Upper lobe of right lung (tissue), 1 donor: ENCODE data around the gene P4HTM. TPM values are rescaled to one million over a fixed set of nuclear protein-coding genes. Genes with fewer than 3 reads are reported as not detected.

Experiments
- ATAC-seq: fragments of 200-7000 bp; cut with Tn5 transposase; one replicate; pipeline ENCODE4 v1.9.1; 2020; ENCODE audit warnings: mild to moderate bottlenecking, moderate library complexity
- DNase-seq: peaks from one replicate; pipeline ENCODE4 v3.0.0-alpha.2; 2020
- H3K27ac ChIP-seq: fragments of 200-600 bp; one replicate; pipeline ENCODE4 v1.8.0; 2022
- H3K27me3 ChIP-seq: fragments of 200-600 bp; one replicate; pipeline ENCODE4 v1.8.0; 2022; ENCODE audit warnings: mild to moderate bottlenecking
- H3K36me3 ChIP-seq: fragments of 200-600 bp; one replicate; pipeline ENCODE4 v1.8.0; 2022
- H3K4me1 ChIP-seq: fragments of 200-600 bp; one replicate; pipeline ENCODE4 v1.8.0; 2022
- H3K4me3 ChIP-seq: fragments of 200-600 bp; one replicate; pipeline ENCODE4 v1.8.0; 2022; ENCODE audit warnings: mild to moderate bottlenecking
- H3K9me3 ChIP-seq: fragments of 200-600 bp; one replicate; pipeline ENCODE4 v1.8.0; 2022
- intact Hi-C: fragments of 100-400 bp; cut with DNase I; formaldehyde crosslinking; loops from one replicate; pipeline ENCODE4 v1.11.0; 2022
- long read RNA-seq: library from polyadenylated mRNA; unstranded; transcript quantifications from one replicate; pipeline ENCODE4 v2.0.0, GENCODE V29; 2021
- total RNA-seq: library from RNA; stranded (reverse); fragmentation: NEBNext Ultra II Directional; extraction: Animal tissue kit (Norgen Biotek cat#: 25700); gene quantifications from one replicate; pipeline ENCODE4 v1.2.1, GENCODE V29; 2021
- TF ChIP-seq, protein P1 (sequence below): fragments of 200-600 bp; IDR thresholded peaks from one replicate; pipeline ENCODE4 v1.8.0; 2022; ENCODE audit warnings: antibody characterized with exemption
- donor health status: DM: no; HTN: yes; CAD: no; lungs with severe emphysema.

P4HTM gene, protein sequence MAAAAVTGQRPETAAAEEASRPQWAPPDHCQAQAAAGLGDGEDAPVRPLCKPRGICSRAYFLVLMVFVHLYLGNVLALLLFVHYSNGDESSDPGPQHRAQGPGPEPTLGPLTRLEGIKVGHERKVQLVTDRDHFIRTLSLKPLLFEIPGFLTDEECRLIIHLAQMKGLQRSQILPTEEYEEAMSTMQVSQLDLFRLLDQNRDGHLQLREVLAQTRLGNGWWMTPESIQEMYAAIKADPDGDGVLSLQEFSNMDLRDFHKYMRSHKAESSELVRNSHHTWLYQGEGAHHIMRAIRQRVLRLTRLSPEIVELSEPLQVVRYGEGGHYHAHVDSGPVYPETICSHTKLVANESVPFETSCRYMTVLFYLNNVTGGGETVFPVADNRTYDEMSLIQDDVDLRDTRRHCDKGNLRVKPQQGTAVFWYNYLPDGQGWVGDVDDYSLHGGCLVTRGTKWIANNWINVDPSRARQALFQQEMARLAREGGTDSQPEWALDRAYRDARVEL
- 38.0 TPM for total RNA-seq
- long read RNA-seq, transcript P4HTM-205 (8 exons, 2,796 nt) = minor isoform, 13 of 192 reads
- long read RNA-seq, transcript P4HTM-202 (9 exons, 2,127 nt) = major isoform, 65 of 192 reads
- long read RNA-seq, partial matches to known transcripts = 73 of 192 reads
- long read RNA-seq, other reads (novel, unspliced or antisense) = 41 of 192 reads

DNA sequence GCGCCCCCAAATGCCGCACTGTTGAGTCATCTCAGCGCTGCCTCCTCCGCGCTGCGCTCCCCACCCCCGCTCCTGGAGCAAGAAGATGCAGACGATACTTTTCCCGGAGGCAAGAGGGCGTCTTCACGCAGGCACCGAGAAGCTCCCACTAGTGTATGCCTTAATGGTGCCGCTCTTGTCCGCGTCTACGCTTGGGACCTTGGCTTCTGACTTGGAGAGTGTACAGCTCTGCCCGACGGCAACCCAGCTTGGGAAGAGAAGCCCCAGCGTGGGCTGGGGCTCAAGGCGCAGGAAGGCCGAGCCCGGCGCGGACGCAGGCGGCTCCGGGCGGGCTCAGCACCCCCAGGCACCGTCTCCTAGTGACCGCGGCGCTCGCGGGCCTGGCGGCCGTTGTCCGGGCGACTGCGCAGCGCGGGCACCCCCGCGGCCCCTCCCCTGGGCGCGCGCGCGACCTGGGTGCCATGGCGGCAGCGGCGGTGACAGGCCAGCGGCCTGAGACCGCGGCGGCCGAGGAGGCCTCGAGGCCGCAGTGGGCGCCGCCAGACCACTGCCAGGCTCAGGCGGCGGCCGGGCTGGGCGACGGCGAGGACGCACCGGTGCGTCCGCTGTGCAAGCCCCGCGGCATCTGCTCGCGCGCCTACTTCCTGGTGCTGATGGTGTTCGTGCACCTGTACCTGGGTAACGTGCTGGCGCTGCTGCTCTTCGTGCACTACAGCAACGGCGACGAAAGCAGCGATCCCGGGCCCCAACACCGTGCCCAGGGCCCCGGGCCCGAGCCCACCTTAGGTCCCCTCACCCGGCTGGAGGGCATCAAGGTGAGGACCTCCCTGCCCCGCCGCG lies at the start of gene P4HTM:
TSS of gene P4HTM (plus strand) at position 446 of the 840 bp plus-strand sequence. CDS start at position 462, 16 bp downstream.
- no peaks in the 10 kb centered on the region for H3K27me3 ChIP-seq
- ATAC-seq = peak; percentile 93
- peak; percentile 90 for DNase-seq
- peaks cover 17% of the 10 kb centered on the region for H3K36me3 ChIP-seq
- H3K4me3 ChIP-seq = peak within 1 kb of the TSS; percentile 89
- no peaks in the 10 kb centered on the region for H3K9me3 ChIP-seq
- peaks cover 21% of the 10 kb centered on the region for H3K4me1 ChIP-seq
- intact Hi-C loops = no loop called here
- H3K27ac ChIP-seq = peak within 1 kb of the TSS; percentile 91
- TF ChIP-seq, protein P1, sequence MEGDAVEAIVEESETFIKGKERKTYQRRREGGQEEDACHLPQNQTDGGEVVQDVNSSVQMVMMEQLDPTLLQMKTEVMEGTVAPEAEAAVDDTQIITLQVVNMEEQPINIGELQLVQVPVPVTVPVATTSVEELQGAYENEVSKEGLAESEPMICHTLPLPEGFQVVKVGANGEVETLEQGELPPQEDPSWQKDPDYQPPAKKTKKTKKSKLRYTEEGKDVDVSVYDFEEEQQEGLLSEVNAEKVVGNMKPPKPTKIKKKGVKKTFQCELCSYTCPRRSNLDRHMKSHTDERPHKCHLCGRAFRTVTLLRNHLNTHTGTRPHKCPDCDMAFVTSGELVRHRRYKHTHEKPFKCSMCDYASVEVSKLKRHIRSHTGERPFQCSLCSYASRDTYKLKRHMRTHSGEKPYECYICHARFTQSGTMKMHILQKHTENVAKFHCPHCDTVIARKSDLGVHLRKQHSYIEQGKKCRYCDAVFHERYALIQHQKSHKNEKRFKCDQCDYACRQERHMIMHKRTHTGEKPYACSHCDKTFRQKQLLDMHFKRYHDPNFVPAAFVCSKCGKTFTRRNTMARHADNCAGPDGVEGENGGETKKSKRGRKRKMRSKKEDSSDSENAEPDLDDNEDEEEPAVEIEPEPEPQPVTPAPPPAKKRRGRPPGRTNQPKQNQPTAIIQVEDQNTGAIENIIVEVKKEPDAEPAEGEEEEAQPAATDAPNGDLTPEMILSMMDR = peak; percentile 45

GRCh38 chr3:48945432-48945831 lies 44.6 kb upstream of the P4HTM start:
- no peaks in the 10 kb centered on the region for H3K4me1 ChIP-seq
- no peaks in the 10 kb centered on the region for H3K9me3 ChIP-seq
- intact Hi-C loops = no loop called here
- no peaks in the 10 kb centered on the region for H3K27me3 ChIP-seq
- ATAC-seq (no peak), DNase-seq (no peak)
- peaks cover 9% of the 10 kb centered on the region for H3K36me3 ChIP-seq
- no peak overlapping the region for H3K4me3 ChIP-seq
- TF ChIP-seq, protein P1 = no peak
- no peak overlapping the region for H3K27ac ChIP-seq

DNA sequence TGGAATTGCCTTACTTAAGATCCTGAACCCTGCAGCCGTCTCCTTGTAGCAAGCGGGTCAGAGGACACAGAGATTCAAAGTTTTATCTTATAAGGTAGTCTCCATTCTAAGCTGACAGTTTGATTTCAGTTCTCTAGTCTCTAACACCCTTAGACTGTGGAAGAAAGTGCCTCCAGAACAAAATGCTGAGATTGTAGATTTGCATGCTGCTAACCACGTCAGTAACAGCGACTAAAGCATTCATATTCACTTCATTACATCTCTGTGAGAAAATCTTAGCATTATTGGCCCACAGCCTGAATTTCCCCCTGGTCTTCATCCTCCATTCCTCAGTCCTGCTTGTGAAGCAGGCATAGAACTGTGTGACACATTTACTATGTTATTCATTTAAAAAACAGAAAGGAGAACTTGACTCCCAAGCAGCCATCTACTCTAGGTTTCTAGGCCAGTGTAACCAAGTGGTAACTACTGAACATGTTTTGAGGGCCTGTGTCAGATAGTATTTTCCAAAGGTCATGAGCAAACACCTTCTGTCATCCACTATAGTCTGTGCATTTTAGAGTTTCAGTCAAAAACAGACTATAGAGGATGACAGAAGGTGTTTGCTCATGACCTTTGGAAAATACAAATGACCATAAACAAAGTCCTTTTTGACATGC lies 44.0 kb upstream of the P4HTM start:
- DNase-seq = no peak
- no peaks in the 10 kb centered on the region for H3K9me3 ChIP-seq
- intact Hi-C loops = no loop called here
- no peaks in the 10 kb centered on the region for H3K27me3 ChIP-seq
- H3K4me3 ChIP-seq = no peak overlapping the region
- no peak for ATAC-seq
- TF ChIP-seq, protein P1 = no peak
- H3K4me1 ChIP-seq = no peaks in the 10 kb centered on the region
- H3K27ac ChIP-seq = no peak overlapping the region
- peaks cover 9% of the 10 kb centered on the region for H3K36me3 ChIP-seq

DNA sequence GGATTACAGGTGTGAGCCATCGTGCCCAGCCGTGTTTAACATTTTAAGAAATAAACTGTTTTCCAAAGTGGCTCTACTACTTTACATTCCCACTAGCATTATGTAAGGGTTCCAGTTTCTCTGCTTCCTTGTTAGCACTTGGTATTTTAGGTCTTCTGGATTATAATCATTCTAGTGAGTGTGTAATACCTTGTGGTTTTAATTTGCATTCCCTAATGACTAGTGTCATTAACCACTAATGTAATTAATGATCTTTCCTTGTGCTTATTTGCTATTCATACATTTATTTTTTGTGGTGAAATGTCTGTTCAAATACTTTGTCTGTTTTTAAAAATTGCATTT lies 40.7 kb upstream of the P4HTM start:
- ATAC-seq (peak; percentile 46), DNase-seq (no peak)
- no peaks in the 10 kb centered on the region for H3K4me1 ChIP-seq
- H3K36me3 ChIP-seq = peaks cover 22% of the 10 kb centered on the region
- no peaks in the 10 kb centered on the region for H3K27me3 ChIP-seq
- TF ChIP-seq, protein P1 = no peak
- no peaks in the 10 kb centered on the region for H3K9me3 ChIP-seq
- H3K4me3 ChIP-seq = no peak overlapping the region
- H3K27ac ChIP-seq = peak overlapping the region; percentile 26
- intact Hi-C loops = no loop called here

DNA sequence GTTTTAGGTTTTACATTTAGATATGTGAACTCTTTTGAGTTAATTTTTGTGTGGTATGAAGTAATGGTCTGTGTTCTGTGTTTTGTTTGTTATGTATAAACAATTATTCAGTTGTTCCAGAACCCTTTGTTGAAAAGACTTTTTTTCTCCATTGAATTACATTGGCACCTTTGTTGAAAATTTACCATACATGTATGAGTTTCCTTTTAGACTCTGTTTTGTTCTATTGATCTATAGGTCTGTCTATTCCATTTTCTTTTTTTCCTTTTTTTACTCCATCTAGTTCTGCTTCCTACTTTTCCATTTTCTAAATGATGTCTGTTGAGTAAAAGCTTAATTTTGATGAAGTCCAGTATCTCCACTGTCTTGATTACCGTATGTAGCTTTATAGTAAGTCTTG lies 40.0 kb upstream of the P4HTM start:
- DNase-seq = no peak
- H3K36me3 ChIP-seq = peaks cover 24% of the 10 kb centered on the region
- intact Hi-C loops = no loop called here
- H3K4me1 ChIP-seq = no peaks in the 10 kb centered on the region
- no peaks in the 10 kb centered on the region for H3K9me3 ChIP-seq
- no peaks in the 10 kb centered on the region for H3K27me3 ChIP-seq
- no peak overlapping the region for H3K4me3 ChIP-seq
- TF ChIP-seq, protein P1 = no peak
- no peak for ATAC-seq
- H3K27ac ChIP-seq = no peak overlapping the region
